GM18868 (cell line): ENCODE measurements around the gene ACOT7.

ENCODE experiments used
- ATAC-seq: cut with Tn5 transposase; IDR thresholded peaks from one replicate; pipeline ENCODE4 v1.9.1; 2021; ENCODE audit warnings: mild to moderate bottlenecking, moderate library complexity; ENCODE audit not compliant: unreplicated experiment

ACOT7 gene

DNA sequence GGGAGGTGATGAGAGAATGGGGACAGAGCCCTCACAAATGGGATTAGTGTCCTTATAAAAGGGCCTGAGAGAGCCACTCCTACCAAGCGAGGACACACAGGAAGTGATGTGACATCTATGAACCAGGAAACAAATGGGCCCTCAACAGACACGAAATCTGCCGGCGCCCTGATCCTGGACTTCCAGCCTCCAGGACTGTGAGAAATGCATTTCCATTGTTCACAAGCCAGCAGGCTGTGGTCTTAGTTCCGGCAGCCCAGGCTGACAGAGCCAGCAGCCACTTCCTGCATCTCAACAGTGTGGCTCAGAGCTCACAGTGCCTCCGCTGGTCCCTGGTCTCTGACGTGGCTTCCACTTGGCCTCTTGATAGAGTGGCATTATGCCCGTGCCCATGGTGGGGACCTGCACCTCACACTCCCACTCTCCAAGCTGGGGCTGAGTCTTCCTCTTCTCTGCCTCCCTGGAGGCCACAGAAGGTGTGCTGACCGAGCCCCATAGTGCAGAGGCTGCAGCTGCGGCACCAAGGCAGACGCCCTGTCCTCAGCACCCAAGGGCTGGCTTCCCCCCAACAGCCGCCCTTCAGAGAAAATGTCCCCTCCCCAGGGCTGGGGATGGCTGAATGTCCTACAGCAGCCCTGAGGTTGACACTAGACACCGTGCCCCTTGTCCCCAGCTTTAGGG is 44.9 kb downstream of the ACOT7 start:
- ATAC-seq, result no peak

- no peak for ATAC-seq
These were observed 45.7 kb downstream of the ACOT7 start for GRCh38 chr1:6347641-6348487.

DNA sequence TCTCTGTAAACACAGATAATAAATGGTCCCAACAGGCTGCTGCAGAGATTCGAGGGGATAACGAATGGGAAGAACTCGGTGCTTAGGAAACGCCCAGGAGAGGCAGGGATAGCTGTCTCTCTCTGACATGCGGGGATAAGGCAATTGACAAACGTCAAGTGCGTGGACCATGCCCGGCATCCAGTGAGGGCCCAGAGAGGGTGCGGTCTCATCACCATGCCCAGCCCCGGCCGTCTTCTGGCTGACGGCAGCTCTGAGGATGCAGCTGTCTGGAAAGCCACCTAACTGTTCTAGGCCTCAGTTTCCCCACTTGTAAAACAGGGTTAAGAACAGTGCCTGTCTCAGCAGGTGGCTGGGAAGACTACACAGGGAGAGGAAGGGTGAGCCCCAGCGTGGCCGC is 48.1 kb downstream of the ACOT7 start:
- ATAC-seq, result no peak

GRCh38 chr1:6345009-6345408 is 48.6 kb downstream of the ACOT7 start:
- ATAC-seq, result no peak

GRCh38 chr1:6343506-6344405 is 49.8 kb downstream of the ACOT7 start:
- ATAC-seq, result no peak

DNA sequence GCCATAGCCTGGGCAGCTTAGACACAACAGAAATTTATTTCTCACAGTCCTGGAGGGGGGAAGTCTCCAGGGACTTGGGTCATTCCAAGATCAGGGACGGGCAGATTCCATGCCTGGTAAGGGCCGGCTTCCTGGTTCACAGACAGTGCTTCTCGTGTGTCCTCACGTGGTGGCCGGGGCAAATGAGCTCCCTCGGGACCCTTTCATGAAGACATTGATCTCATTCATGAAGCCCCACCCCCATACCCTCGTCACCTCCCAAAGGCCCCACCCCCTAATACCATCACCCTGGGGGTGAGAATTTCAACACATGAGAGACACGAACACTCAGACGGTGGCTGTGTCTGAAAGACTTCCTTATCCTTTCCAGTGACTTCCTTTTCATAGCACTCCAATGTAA is 51.5 kb downstream of the ACOT7 start:
- ATAC-seq, result no peak

DNA sequence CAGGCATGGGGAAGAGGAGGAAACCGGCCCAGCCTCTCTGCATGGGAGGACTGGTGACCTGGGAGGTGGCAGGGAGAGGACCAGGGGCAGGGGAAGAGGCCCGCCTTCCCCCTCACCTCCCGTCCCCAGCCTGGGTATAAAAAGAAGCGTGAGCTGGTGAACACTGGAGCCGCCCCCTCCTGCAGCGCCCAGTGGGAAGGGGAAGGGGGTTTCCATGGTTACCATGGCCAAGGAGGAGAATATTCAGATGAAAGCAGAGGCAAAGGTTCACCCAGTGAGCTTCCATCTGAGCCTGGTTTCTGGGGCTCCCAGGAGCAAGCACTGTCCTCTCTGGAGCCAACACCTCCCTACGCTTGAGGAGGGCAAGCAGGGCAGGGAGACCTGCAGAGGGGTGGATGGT is 54.9 kb downstream of the ACOT7 start:
- ATAC-seq, result no peak

- ATAC-seq, result no peak
These were observed 56.6 kb downstream of the ACOT7 start for GRCh38 chr1:6336776-6337622.

DNA sequence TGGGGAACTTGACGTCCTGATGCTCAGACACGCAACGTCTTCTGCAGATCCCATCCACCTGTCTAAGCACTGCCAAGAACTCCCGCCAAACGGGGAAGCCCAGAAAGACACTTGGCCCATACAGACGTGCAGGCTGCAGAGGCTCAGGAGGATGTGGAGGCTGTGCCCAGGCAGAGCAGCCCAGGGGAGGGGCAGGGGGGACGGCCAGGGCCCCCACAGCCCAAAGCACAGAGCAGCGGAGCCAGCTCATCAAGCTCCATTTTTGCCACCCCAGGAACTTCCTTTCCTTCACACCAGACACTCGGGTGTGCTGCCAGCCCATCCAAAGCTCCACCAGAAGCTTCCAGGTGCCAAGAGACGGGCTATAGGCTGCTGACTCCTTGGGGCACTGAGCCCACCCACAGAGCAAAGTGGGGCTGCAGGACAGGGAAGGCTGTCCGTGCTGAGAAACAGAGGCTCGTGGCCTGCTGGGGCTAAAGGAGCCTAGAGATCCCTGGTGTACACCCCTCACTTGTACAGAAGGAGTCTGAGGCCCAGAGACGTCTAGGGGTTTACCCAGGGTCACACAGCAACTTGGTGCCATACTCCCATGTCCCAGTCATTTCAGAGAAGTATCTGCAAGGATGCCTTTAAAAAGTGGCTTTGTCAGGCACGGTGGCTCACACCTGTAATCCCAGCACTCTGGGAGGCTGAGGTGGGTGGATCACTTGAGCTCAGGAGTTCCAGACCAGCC is 59.1 kb downstream of the ACOT7 start:
- ATAC-seq, result no peak

DNA sequence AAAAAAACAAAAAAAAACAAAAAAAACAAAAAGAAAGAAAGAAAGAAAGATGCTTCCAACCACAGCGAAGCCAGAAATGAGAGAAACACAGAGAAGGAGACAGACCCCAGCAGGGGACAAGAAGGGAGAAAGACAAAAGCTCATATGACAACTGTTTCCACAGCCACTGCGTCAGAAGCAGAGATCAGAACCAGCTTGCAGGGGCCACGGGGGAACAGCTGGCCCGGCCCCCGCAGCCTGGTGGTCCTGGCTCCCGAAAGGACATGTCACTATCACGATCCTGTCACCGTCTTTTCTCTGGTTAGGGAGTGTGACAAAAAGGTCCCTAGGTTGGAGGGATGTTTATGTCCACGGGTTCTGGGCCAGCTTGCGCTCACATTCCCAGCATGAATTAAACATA is 60.7 kb downstream of the ACOT7 start:
- ATAC-seq, result no peak

DNA sequence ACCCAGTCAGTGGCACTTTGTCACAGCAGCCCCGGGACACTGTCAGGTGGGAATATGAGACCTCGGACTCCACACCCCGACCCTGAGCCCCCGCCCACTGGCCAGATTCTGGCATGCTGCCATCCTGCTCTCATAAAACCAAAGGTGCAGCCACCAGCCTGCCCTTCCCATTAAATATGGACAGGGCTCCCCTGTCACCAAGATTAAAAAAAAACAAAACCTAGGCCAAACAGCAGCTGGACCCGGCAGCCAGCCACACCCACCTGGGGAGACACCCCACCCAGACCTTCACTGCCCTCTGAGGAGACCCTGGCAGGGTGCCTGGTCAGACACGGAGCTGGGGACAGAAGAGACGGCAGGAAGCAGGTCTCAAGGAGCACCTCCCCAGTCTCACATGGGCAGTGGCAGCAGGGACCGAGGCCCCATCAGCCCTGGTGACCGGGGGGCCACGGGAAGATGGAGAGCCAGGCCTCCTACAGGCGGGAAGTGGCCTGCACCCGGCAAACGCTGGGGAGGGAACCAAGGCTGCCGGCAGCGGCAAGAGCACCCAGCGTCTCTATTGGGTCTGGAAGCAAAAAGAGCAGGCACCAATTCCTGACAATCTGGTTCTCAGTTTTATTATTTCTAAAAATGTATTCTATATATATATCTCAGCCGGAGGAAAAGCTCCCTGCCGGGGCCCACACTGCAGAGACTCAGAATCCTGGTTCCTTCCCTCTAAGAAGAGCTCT is 61.9 kb downstream of the ACOT7 start:
- no peak for ATAC-seq

- no peak for ATAC-seq
These were observed 63.1 kb downstream of the ACOT7 start for GRCh38 chr1:6330410-6330911.

- no peak for ATAC-seq
These were observed 63.7 kb downstream of the ACOT7 start for GRCh38 chr1:6329851-6330250.

DNA sequence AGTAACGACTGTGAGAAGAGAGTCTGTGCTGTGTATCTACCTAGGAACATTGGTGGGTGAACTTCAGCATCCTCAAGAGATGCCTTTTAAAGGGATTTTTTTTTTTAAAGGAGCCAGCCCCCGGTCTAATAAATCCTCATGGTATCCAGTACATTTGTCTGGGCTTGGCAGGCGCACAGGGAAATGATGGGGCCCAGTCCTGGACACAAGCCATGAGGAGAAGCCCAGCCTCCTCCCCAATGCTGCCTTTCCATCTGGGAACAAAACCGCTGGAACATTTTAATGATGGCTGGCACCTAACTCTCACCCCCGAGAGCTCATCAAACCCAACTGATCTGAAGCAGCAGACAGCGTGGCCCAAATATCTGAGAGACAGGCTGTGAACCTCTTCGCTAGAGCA is 64.2 kb downstream of the ACOT7 start:
- ATAC-seq, result no peak

DNA sequence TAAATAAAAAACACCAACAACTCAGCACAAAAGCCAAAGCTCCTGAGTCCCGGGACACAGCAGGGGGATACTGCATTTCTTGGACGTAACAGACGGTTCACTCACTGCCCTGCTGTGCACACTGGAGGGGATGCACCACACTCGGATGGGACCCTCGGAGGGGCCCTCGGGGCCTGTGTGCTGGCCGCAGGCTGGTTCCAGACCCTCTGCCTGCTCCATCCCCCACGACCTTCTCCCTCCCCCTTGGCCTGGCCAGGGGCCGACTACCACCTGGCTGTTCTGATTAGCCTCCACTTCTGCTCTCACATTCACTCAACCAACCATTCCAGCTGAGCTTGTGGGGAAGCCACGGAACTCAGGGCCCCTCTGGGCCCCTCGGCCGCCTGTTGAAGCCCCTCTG is 64.9 kb downstream of the ACOT7 start:
- no peak for ATAC-seq

DNA sequence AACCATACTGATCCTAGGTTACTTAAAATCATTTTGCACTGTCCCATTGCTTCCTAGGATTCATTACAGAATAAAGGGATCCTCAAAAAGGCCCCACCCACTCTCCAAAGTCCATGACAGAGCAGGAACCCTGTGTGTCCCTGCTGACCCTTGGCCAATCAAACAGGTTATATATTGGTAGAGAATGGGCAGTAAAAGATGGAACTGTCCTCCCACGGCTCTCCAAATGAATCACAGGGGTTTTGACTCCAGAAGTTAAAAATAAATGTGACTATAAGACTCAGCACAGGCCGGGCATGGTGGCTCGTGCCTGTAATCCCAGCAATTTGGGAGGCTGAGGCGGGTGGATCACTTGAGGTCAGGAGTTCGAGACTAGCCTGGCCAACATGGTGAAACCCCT is 65.5 kb downstream of the ACOT7 start:
- no peak for ATAC-seq

DNA sequence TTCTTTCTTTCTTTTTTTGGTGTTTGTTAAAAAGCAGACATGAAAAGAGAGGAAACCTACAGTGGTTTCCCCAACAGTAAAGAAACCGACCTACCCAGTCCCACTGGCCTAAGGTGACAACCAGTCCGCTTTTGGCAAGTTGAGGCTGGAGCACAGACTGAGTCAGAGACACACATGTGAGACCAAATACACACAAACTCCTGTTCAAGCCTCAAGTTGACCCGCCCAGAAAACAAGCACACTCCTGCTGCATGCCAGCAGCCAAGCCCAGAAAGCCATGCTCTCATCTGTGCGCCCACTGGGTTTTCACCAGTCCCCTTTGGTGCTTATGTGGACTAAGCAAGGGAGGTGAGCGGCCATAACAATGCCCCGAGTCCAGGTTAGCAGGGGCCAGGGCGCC is 68.1 kb downstream of the ACOT7 start:
- ATAC-seq, result no peak

DNA sequence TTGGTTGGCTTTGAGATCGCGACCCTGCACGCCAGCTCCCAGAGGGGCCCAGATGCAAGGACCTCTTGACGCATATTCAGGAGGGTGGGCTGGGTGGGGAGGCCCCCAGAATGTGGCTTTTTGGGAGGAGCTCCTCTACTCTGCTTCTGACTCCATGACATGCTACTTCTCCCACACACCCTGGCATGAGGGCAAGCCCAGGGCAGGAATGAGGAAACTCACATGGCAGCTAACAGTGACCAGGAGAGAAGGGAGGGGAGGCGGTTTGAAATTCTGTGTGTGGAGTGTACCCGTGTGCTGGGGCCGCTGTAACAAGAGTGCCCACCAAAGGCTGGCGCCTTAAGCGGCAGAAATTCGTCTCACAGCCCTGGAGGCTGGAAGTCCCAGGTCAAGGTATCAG is 71.4 kb downstream of the ACOT7 start:
- no peak for ATAC-seq

- ATAC-seq, result no peak
These were observed 72.4 kb downstream of the ACOT7 start for GRCh38 chr1:6321205-6321604.
